Breast epithelium (tissue), 3 donors: ENCODE results near the gene TMEM117.

Experiments used
- POLR2A ChIP-seq: fragments of 450-650 bp; IDR thresholded peaks from one replicate; pipeline ENCODE4 v1.6.1; 2016; ENCODE audit warnings: antibody characterized with exemption, mild to moderate bottlenecking, moderate library complexity
- TF ChIP-seq, protein P1 (sequence below), 3 donors: fragments of 450-650 bp; IDR thresholded peaks; one replicate each; pipeline ENCODE4 v1.5.1; 2016 to 2017; ENCODE audit warnings: antibody characterized with exemption in 3 of 3, mild to moderate bottlenecking in 3 of 3, moderate library complexity in 3 of 3

DNA sequence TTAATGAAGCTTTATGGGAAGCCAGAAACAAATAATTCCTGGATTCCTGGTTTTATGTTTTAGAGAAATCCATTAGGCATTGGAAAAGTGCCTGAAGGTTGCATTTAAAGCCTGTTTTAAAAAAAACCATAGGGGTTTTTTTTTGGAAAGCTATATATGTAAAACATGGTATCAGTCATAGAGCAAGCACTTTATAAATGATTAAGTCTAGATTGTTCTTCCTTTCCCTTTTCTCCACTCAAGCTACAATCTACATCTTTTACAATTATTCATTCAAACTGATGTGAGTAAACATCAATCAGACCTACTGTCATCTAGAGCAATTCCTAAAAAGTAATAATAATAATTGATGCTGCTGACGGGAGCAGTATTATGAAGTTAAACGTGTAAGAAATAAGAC, 500.7 kb downstream of the TMEM117 start:
- TF ChIP-seq, protein P1, sequence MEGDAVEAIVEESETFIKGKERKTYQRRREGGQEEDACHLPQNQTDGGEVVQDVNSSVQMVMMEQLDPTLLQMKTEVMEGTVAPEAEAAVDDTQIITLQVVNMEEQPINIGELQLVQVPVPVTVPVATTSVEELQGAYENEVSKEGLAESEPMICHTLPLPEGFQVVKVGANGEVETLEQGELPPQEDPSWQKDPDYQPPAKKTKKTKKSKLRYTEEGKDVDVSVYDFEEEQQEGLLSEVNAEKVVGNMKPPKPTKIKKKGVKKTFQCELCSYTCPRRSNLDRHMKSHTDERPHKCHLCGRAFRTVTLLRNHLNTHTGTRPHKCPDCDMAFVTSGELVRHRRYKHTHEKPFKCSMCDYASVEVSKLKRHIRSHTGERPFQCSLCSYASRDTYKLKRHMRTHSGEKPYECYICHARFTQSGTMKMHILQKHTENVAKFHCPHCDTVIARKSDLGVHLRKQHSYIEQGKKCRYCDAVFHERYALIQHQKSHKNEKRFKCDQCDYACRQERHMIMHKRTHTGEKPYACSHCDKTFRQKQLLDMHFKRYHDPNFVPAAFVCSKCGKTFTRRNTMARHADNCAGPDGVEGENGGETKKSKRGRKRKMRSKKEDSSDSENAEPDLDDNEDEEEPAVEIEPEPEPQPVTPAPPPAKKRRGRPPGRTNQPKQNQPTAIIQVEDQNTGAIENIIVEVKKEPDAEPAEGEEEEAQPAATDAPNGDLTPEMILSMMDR (IDR thresholded peaks at IDR 0.05) = no peak
- TF ChIP-seq POLR2A = no peak
